ENCODE results near the gene PRDM16. TPM values are rescaled to one million over a fixed set of nuclear protein-coding genes. Genes with fewer than 3 reads are reported as not detected.

PRDM16 gene
- total RNA-seq, 1 experiment from 2014 or later: 0.17 TPM

DNA sequence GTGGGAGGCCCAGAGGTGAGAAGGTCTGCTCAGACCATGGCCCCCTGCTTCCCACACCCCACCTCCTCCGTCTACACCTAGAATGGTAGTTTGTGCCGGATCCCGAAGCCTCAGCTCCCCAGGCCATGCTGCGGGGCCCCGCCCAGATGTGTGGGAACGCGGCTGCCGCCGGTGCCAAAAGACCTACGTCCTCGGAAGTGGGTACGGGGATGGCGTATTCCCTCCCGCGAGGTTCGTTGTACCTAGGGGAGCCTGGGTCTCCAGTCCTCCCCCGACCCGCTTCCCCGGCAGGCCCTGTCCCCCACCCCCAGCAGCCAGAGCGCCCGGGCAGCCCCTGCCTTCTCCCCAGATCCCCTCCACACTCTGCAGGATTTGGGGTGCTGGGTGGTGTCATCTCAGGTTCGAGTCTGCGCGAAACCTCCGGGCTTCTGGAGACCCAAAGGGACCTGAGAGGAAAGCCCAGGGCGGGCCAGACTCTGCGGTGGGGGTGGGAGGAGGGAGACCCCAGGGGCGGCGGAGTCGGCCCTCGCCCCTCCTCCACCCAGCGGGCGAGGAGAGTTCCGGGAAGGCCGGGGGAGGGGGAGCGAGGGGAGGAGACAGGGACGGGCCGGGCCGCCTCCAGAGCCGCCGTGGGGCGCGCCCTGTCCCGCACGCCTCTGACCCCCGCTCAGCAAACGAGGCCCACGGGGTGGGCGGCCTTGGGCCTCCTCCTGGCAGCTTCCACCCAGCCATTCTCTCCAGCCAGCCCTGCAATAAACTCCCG lies 6.2 kb upstream of the PRDM16 start:
- Histone ChIP-seq H2BK20ac (ENCODE audit: low read depth, low read length, poor library complexity, severe bottlenecking) (no peak overlapping the region), H4K91ac (ENCODE audit: insufficient read length, low read depth, low read length) (no peak overlapping the region), H4K5ac (ENCODE audit: insufficient read length, low read depth, low read length) (no peak overlapping the region), H3K79me2 (ENCODE audit: insufficient read depth, low read length) (no peaks in the 10 kb centered on the region), H3K79me1 (ENCODE audit: insufficient read depth, low read depth, low read length, poor library complexity, severe bottlenecking) (no peaks in the 10 kb centered on the region), H4K8ac (replicated peaks; ENCODE audit: insufficient read length, low read depth, low read length) (no peak overlapping the region), H3K9ac (ENCODE audit: extremely low read depth, insufficient read length, low read length) (no peak overlapping the region), H3K4me1 (ENCODE audit: insufficient read depth, low read length) (no peaks in the 10 kb centered on the region), H2BK120ac (ENCODE audit: low read depth, low read length, poor library complexity, severe bottlenecking) (no peak overlapping the region), H3K27ac (ENCODE audit: insufficient read length, low read depth, low read length) (no peak overlapping the region), H2BK5ac (ENCODE audit: insufficient read length, low read length) (no peak overlapping the region), H3K27me3 (ENCODE audit: insufficient read depth, low read length) (peaks cover 60% of the 10 kb centered on the region), H3K9me3 (ENCODE audit: control insufficient read depth, low read depth, low read length) (no peaks in the 10 kb centered on the region), H3K23me2 (ENCODE audit: insufficient read length, low read depth, low read length, poor library complexity, severe bottlenecking) (peaks cover 6% of the 10 kb centered on the region), H2BK15ac (ENCODE audit: low read depth, low read length) (no peak overlapping the region), H4K20me1 (ENCODE audit: control insufficient read depth, insufficient read depth, insufficient read length) (no peaks in the 10 kb centered on the region), H2AFZ (ENCODE audit: low read length) (no peak overlapping the region), H3K23ac (ENCODE audit: insufficient read length, low read depth, low read length) (no peak overlapping the region), H3K56ac (ENCODE audit: insufficient read length, low read depth, low read length) (no peak overlapping the region), H3K4ac (ENCODE audit: low read depth, low read length) (no peak overlapping the region), H3K4me2 (ENCODE audit: insufficient read depth, insufficient read length, low read length) (peak overlapping the region; percentile 46), H3T11ph (ENCODE audit: low read length) (no peak overlapping the region), H2BK12ac (ENCODE audit: insufficient read length, low read depth, low read length) (no peak overlapping the region), H2AK5ac (ENCODE audit: insufficient read length, low read length) (no peak overlapping the region), H3K14ac (ENCODE audit: insufficient read depth, low read length) (no peak overlapping the region), H3K18ac (ENCODE audit: insufficient read length, low read depth, low read length) (no peak overlapping the region)
- Mint-ChIP-seq H3K4me1 (peaks cover 3 to 15% of the 10 kb centered on the region in 2 experiments; a peak in 3 of 4 replicates), H3K9me3 (no peaks in the 10 kb centered on the region), H3K4me3 (peak overlapping the region; percentile 38 to 73), H3K36me3 (ENCODE audit: insufficient read depth in 1 of 3, low read depth in 3 of 3) (no peaks in the 10 kb centered on the region), H3K27me3 (ENCODE audit: low read depth) (peaks cover 98% of the 10 kb centered on the region), H3K27ac (no peak overlapping the region)
- DNase-seq: peak; percentile 45
- WGBS (ENCODE audit: extremely low coverage, insufficient read length, low lambda C conversion rate): no CpG with 5 or more reads among the region's 50 CpGs
- TF ChIP-seq, protein P1, sequence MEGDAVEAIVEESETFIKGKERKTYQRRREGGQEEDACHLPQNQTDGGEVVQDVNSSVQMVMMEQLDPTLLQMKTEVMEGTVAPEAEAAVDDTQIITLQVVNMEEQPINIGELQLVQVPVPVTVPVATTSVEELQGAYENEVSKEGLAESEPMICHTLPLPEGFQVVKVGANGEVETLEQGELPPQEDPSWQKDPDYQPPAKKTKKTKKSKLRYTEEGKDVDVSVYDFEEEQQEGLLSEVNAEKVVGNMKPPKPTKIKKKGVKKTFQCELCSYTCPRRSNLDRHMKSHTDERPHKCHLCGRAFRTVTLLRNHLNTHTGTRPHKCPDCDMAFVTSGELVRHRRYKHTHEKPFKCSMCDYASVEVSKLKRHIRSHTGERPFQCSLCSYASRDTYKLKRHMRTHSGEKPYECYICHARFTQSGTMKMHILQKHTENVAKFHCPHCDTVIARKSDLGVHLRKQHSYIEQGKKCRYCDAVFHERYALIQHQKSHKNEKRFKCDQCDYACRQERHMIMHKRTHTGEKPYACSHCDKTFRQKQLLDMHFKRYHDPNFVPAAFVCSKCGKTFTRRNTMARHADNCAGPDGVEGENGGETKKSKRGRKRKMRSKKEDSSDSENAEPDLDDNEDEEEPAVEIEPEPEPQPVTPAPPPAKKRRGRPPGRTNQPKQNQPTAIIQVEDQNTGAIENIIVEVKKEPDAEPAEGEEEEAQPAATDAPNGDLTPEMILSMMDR (conservative IDR thresholded peaks at IDR 0.05): no peak

All from H9 (cell line).